BJ (cell line): ENCODE data around the gene EXOSC1. TPM values are rescaled to one million over a fixed set of nuclear protein-coding genes. Genes with fewer than 3 reads are reported as not detected.
"Not testable (repeated sequence)": the region's sequence is repeated elsewhere in the genome, so short reads cannot be mapped to it uniquely, and the experiment has no call there.

Experiments
- CTCF ChIA-PET: fragments of 350-600 bp; formaldehyde crosslinking; extraction: SDS; loops from one replicate; lab custom pipeline; 2021; ENCODE audit warnings: antibody characterized with exemption, inconsistent platforms; lab: Yijun Ruan, JAX
- POLR2A ChIA-PET: fragments of 300-600 bp; sonication (Branson Sonifier 250); formaldehyde crosslinking; extraction: SDS; loops from one replicate; lab custom pipeline; 2021; ENCODE audit warnings: antibody characterized with exemption; lab: Charles Lee
- DNase-seq: peaks from one replicate; pipeline ENCODE4 v3.0.0-alpha.2; 2011; ENCODE audit warnings: low read depth
- H3K27me3 ChIP-seq: 2 replicates; pipeline ENCODE4 v1.6.0; 2011; ENCODE audit warnings: low read length; ENCODE audit not compliant: control insufficient read depth, insufficient read depth
- H3K36me3 ChIP-seq: 2 replicates; pipeline ENCODE4 v1.5.1; 2011; ENCODE audit warnings: low read length; ENCODE audit not compliant: control insufficient read depth, insufficient read depth
- H3K4me3 ChIP-seq: 2 replicates; pipeline ENCODE4 v1.5.1; 2011; ENCODE audit warnings: low read depth, mild to moderate bottlenecking, control low read depth, low read length
- CTCF ChIP-seq: IDR thresholded peaks from 2 replicates; pipeline ENCODE4 v1.5.1; 2011; ENCODE audit warnings: low read depth, mild to moderate bottlenecking, control low read depth, inconsistent platforms, low read length, moderate library complexity; ENCODE audit not compliant: insufficient read depth
- polyA plus RNA-seq: library from polyadenylated mRNA; depleted of rRNA; stranded (reverse); fragments of >200 nt; gene quantifications from 2 replicates; pipeline ENCODE4 v1.2.3, GENCODE V29; 2011

The EXOSC1 gene
- polyA plus RNA-seq, 1 experiment: 49.4 TPM

GRCh38 chr10:97479939-97480338, 34.1 kb upstream of the EXOSC1 start:
- peaks cover 10% of the 10 kb centered on the region for H3K36me3 ChIP-seq
- H3K4me3 ChIP-seq: no peak overlapping the region
- CTCF ChIA-PET: no interaction called here
- DNase-seq: no peak
- H3K27me3 ChIP-seq: no peaks in the 10 kb centered on the region
- no peak for TF ChIP-seq CTCF
- POLR2A ChIA-PET: no interaction called here

- H3K27me3 ChIP-seq, H3K36me3 ChIP-seq, H3K4me3 ChIP-seq, POLR2A ChIA-PET, CTCF ChIA-PET, DNase-seq: not testable (repeated sequence)
These were observed 33.6 kb upstream of the EXOSC1 start for GRCh38 chr10:97479410-97479809.

DNA sequence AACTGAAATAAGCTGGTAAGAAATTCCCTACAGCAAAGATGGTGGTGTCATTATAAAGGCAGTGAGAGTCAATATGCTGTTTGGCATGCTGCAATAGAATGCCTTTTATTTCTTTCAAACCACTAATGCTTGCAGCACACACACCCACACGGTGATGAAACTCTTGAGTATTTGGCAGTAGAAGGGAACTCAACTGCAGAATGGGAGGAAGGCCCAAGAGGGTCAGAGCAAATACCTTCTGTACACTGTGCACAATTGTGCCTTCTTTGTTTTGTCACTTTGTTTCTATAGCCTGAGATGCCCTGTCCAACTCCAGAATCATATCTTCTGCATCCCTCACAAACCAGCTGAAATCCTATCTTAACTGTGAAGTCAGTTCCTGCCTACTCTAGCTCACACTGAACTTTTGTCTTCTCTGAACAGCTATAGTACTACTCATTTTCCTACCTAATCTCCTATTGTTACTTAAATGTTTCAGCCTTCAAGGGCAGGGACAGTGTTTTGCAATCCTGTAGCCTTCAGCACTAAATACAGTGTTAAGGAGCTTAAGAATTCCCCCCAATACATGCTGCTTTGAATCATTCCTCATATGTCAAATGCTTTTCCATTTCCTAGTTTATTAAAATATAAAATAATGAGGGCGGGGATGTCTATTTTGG, 30.3 kb upstream of the EXOSC1 start:
- Histone ChIP-seq H3K4me3 (no peak overlapping the region), H3K27me3 (no peaks in the 10 kb centered on the region), H3K36me3 (peaks cover 14% of the 10 kb centered on the region)
- no peak for TF ChIP-seq CTCF
- ChIA-PET CTCF (interaction anchor here (1.0 to 2.7 kb wide), 5 partner anchors 12 to 78 kb away, joined by 3 to 10 read pairs (median 3); partner anchors contain the start of gene UBTD1), POLR2A (interaction anchor here (0.6 kb wide), 1 partner anchor 63 kb away, joined by 6 read pairs; no protein-coding TSS in a partner anchor)
- DNase-seq: peak; percentile 55

DNA sequence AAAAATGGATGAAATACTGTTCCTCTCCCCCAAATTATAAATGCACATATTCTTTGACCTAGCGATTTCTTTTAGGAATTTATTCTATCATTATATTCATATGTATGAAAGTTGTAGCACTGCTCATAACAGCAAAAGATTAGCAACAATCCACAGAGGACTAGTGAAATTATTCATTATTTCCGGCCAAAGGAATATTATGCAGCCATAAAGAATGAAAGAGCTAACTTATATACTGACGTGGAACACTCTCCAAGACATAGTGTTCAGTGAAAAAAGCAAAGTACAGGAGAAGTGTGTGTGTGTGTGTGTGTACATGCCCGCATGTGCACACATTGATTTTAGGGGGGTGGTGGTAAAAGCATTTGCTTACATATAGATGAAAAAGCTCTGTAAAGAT, 29.1 kb upstream of the EXOSC1 start:
- ChIA-PET POLR2A (no interaction called here), CTCF (interaction anchor here (0.6 to 2.7 kb wide), 3 partner anchors 11 to 231 kb away, joined by 3 to 8 read pairs (median 3); no protein-coding TSS in a partner anchor)
- no peak for TF ChIP-seq CTCF
- no peak overlapping the region for H3K4me3 ChIP-seq
- DNase-seq: no peak
- H3K27me3 ChIP-seq: no peaks in the 10 kb centered on the region
- peaks cover 21% of the 10 kb centered on the region for H3K36me3 ChIP-seq

DNA sequence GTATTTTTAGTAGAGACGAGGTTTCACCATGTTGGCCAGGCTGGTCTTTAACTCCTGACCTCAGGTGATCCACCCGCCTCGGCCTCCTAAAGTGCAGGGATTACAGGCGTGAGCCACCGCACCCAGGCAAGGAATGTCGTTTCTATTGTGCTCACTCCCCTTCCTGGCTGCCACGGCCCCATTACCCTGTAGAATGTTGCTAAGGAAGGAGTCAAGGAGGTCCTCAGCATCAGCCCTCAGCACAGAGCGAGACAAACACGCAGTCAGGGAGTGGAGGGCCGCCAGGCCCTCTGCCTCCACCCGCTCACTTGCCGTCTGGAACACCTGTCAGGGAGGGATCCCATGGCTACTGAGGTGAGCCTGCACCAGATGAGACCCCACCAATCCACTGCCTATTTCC, 23.0 kb upstream of the EXOSC1 start:
- H3K4me3 ChIP-seq, H3K27me3 ChIP-seq, DNase-seq, POLR2A ChIA-PET: not testable (repeated sequence)
- H3K36me3 ChIP-seq: peaks cover 33% of the 10 kb centered on the region
- CTCF ChIA-PET: interaction anchor here (10.4 kb wide), 1 partner anchor 83 kb away, joined by 104 read pairs; no protein-coding TSS in a partner anchor

DNA sequence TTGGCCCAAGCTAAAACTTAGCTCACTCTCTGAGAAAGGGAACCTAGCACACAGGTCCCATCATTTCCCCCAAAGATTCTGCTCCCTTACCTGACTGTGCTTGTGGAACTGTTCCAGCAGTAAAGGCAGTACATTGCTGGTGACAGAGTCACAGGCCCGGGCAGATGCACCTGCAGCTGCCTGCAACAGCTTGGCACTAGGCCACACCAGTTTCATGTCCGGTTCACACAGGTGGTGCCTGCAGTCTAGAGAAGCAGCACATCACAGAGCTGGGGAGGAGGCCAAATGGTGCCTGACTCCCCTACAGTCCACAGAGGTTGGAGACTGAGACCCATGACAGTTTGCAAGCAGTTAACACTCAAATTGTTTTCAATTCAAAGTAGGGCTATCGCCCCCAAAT, 22.4 kb upstream of the EXOSC1 start:
- Histone ChIP-seq H3K4me3 (no peak overlapping the region), H3K36me3 (peaks cover 31% of the 10 kb centered on the region), H3K27me3 (no peaks in the 10 kb centered on the region)
- CTCF ChIA-PET: interaction anchor here (1.1 to 10.4 kb wide), 2 partner anchors 84 to 191 kb away, joined by 3 to 104 read pairs; no protein-coding TSS in a partner anchor
- DNase-seq: no peak
- POLR2A ChIA-PET: no interaction called here
- no peak for TF ChIP-seq CTCF
